Measurements from ENCODE around the gene UCP3.

Gene UCP3

DNA sequence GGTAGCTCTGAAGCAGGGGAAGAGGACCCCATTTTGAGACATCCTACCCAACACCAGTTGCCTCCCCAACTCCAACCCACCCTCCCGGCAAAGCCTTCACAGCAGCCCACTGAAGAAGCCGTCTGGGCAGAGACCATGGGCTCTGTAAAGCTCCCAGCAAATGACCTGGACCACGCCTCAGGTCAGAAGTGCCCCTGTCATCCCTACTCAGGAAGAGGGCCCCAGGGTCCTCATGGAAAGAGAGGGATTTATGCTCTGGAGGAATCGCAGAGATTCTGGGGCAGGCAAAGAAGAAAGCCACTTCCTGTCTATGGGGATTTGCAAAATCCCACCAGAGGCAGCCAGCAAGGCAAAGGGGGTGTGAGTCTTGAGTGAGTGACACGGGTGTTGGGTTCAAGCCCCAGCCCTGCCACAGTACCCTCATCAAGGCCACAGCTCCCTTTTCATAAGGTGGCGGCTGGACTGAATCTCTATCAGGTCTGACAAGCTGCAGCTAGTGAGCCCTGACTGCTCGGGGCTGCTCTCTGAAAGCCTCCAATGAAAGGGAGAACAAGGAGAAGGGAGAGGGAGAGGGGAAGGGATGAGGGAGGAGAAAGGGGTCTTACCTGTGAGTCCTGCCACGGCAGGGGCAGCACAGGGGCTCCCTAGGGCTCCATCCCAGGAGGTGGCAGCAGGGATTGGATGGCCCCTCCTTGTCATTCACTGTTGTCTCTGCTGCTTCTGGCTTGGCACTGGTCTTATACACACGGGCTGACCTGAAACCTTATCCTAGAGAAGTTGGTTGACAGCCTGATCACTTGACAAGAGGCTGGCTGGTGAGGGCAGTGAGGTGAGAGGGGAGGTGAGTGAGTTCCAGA is at the start of gene UCP3:
TSS of gene UCP3 (minus strand) at position 713 of the 857 bp plus-strand sequence. CDS start 2,043 bp downstream, outside the sequence.
- no peak for TF ChIP-seq CTCF (IDR thresholded peaks at IDR 0.05)

DNA sequence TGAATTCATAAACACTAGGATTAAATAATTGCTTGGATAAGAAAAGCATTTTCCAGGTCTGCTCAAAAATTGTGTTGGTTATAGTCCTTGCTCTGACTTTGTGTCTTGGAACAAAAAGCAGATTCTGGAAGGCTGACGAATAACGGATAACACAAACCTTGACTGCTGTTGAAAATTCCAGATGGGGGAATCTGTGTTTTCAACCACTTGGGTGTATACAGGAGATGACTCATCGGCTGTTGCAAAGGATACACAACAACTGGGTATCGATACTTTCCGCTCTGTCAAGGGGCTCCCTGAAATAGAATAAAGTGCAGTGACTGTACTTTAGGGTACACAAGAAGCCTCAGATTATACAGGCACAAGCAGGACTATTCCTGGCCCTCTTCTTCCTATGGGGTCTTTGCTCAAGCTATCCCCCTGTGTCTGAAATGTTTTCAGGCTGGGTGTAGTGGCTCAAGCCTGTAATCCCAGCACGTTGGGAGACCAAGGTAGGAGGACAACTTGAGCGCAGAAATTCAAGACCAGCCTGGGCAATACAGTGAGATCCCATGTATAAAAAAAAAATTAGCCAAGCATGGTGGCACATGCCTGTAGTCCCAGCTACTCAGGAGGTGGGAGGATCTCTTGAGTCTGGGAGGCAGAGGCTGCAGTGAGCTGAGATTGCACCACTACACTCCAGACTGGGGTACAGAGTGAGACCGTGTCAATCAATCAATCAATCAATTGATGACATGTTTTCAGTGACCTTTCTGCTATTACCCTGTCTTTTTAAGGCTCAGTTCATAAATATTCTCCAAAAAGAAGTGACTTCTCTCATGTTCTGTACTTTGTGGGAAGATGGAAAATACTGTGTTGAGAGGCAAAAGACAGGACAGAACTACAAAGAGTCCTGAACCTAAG is 48.6 kb upstream of the UCP3 start:
- no peak for TF ChIP-seq CTCF (IDR thresholded peaks at IDR 0.05)

DNA sequence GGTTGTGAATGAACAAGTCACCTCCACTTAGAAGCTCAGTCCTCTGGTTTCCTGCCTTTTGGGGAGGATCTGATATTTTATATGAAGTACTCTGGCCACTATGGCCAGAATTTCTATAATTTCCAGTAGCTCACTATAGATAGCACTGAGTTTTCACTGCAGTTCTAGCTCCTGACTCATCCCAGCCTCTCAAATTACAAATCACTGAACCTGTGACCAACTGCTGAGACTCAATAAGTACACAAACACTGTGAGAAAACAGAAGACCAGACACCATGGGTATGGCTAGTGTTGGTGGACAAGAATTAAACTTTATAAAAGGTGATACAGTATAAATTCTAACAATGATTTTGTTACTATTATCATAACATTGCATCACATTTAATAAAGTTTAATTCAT is 47.1 kb upstream of the UCP3 start:
- no peak for TF ChIP-seq CTCF (IDR thresholded peaks at IDR 0.05)

- TF ChIP-seq CTCF (IDR thresholded peaks at IDR 0.05): no peak
Observed at GRCh38 chr11:74050465-74050864, 41.6 kb upstream of the UCP3 start.

DNA sequence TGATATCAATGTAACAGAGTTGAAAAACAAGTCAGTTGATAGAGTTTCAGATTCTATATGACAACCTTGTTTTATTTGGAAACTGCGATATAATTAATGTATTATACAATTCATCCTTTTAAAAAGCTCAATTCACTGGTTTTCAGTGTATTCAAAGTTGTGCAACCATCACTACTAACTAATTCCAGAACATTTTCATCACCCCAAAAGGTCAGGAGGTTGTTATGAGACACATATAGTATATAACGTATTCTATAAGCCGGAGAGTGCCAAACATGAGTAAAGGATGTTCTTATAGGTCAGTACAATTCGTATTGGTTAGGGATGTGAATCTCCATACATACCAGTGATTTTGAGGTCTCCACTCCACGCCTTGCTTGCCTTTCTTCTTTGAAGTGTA is 40.1 kb upstream of the UCP3 start:
- TF ChIP-seq CTCF (IDR thresholded peaks at IDR 0.05): no peak

- no peak for TF ChIP-seq CTCF (IDR thresholded peaks at IDR 0.05)
Observed at GRCh38 chr11:74044538-74044937, 35.7 kb upstream of the UCP3 start.

DNA sequence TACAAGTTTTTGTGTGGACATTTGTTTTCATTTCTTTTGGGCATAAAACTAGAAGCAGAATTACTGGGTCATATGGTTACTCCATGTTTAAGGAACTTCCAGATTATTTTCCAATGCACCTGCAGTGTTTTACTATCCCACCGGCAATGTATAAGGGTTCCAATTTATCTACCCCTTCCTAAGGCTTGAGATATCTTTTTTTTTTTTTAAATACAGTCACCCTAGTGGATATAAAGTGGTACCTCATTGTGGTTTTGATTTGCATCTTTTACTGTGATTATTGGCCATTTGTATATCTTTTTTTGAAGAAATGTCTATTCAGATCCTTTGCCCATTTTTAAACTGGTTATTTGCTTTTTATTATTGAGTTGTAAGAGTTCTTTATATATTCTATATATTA is 34.6 kb upstream of the UCP3 start:
- no peak for TF ChIP-seq CTCF (IDR thresholded peaks at IDR 0.05)

Measured in LNCAP (cell line).